Esophagus squamous epithelium (tissue), 5 donors: Measurements from ENCODE around the gene LYRM1. TPM values are rescaled to one million over a fixed set of nuclear protein-coding genes. Genes with fewer than 3 reads are reported as not detected.

ENCODE experiments used
- DNase-seq: peaks from one replicate; lab custom pipeline; 2025; lab: John Stamatoyannopoulos, UW
- H3K27ac ChIP-seq, 4 donors: fragments of 200-600 bp; sonication (generic); one replicate each; pipeline ENCODE4 v1.5.1; 2016 to 2019; ENCODE audit warnings: mild to moderate bottlenecking in 1 of 4
- H3K27me3 ChIP-seq, 4 donors: fragments of 200-600 bp; sonication (generic); 1 replicate in 3 of 4; 2 replicates in 1 of 4; pipeline versions ENCODE4 v1.5.1 to v1.6.0; 2017 to 2021; ENCODE audit warnings: antibody characterized with exemption in 1 of 4
- H3K36me3 ChIP-seq, 3 donors: fragments of 200-600 bp; sonication (generic); one replicate each; pipeline ENCODE4 v1.5.1; 2016 to 2019
- H3K4me1 ChIP-seq, 3 donors: fragments of 200-600 bp; sonication (generic); one replicate each; pipeline ENCODE4 v1.5.1; 2017 to 2019
- H3K4me3 ChIP-seq, 4 donors: fragments of 200-600 bp; sonication (generic); 1 replicate in 3 of 4; 2 replicates in 1 of 4; pipeline ENCODE4 v1.5.1; 2016 to 2019; ENCODE audit warnings: mild to moderate bottlenecking in 2 of 4, moderate library complexity in 1 of 4
- H3K9me3 ChIP-seq, 3 donors: fragments of 200-600 bp; sonication (generic); one replicate each; pipeline ENCODE4 v1.5.1; 2016 to 2019
- POLR2A ChIP-seq, 4 donors: fragments of 450-650 bp; IDR thresholded peaks; one replicate each; pipeline ENCODE4 v1.6.1; 2017; ENCODE audit warnings: antibody characterized with exemption in 4 of 4, mild to moderate bottlenecking in 4 of 4, moderate library complexity in 3 of 4
- WGBS, 2 donors: methylation state at CpG; one replicate each; pipeline ENCODE4 v1.1.5; 2018; 5-methylcytosine and 5-hydroxymethylcytosine counted together
- intact Hi-C: fragments of 100-400 bp; cut with DNase I; formaldehyde crosslinking; loops from one replicate; pipeline ENCODE4 v1.15.0; 2022
- total RNA-seq, 4 donors: library from RNA; depleted of rRNA; stranded (reverse); fragments of >200 nt; gene quantifications; one replicate each; pipeline ENCODE4 v1.1.0, GENCODE V29; 2016
- TF ChIP-seq, protein P1 (sequence below), 6 experiments: fragments of 450-650 bp in 4 of 6; fragments of 200-600 bp in 2 of 6; sonication (generic) in 2 of 6; IDR thresholded peaks; one replicate each; pipeline ENCODE4 v1.5.1; 2016 to 2019; ENCODE audit warnings: antibody characterized with exemption in 6 of 6, mild to moderate bottlenecking in 4 of 6, moderate library complexity in 4 of 6
- donor health status: DM: yes; HTN: yes; CAD: no.

LYRM1 gene
- total RNA-seq, 4 donors from 2014 or later = 21.9 to 37.9 (median 34.3) TPM

DNA sequence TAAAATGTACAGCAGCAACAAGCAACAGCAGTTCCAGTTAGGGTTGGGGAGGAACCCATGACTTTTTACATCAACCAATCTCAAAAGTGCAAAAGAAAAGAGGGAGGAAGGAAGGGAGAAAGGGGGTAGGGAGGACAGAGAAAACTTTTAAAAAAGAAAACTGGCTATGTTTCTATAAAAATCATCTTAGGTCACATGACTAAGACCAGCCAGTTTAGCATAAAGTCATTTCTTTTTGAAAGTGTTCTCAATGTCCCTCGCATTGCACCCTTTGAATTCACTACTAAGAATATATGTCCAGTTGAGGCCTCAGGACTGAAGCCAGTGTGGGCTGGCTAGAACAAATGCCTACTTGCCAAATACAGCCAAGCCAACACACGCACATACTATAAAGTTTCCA is 29.3 kb upstream of the LYRM1 start:
- H3K9me3 ChIP-seq = no peaks in the 10 kb centered on the region
- 35 to 79% methylated on average over 2 of the region's 2 CpGs for WGBS, 2 donors
- peak overlapping the region in 3 of 4 donors; percentile 49 to 72 (median 68) for H3K27ac ChIP-seq
- no peak for TF ChIP-seq POLR2A (IDR thresholded peaks at IDR 0.05)
- TF ChIP-seq, protein P1, sequence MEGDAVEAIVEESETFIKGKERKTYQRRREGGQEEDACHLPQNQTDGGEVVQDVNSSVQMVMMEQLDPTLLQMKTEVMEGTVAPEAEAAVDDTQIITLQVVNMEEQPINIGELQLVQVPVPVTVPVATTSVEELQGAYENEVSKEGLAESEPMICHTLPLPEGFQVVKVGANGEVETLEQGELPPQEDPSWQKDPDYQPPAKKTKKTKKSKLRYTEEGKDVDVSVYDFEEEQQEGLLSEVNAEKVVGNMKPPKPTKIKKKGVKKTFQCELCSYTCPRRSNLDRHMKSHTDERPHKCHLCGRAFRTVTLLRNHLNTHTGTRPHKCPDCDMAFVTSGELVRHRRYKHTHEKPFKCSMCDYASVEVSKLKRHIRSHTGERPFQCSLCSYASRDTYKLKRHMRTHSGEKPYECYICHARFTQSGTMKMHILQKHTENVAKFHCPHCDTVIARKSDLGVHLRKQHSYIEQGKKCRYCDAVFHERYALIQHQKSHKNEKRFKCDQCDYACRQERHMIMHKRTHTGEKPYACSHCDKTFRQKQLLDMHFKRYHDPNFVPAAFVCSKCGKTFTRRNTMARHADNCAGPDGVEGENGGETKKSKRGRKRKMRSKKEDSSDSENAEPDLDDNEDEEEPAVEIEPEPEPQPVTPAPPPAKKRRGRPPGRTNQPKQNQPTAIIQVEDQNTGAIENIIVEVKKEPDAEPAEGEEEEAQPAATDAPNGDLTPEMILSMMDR (IDR thresholded peaks at IDR 0.05) = no peak
- no peaks in the 10 kb centered on the region for H3K36me3 ChIP-seq
- no peak for DNase-seq
- H3K4me1 ChIP-seq = peaks cover 31 to 96% (median 69%) of the 10 kb centered on the region in 3 donors
- H3K27me3 ChIP-seq = no peaks in the 10 kb centered on the region
- intact Hi-C loops = no loop called here
- no peak overlapping the region for H3K4me3 ChIP-seq

DNA sequence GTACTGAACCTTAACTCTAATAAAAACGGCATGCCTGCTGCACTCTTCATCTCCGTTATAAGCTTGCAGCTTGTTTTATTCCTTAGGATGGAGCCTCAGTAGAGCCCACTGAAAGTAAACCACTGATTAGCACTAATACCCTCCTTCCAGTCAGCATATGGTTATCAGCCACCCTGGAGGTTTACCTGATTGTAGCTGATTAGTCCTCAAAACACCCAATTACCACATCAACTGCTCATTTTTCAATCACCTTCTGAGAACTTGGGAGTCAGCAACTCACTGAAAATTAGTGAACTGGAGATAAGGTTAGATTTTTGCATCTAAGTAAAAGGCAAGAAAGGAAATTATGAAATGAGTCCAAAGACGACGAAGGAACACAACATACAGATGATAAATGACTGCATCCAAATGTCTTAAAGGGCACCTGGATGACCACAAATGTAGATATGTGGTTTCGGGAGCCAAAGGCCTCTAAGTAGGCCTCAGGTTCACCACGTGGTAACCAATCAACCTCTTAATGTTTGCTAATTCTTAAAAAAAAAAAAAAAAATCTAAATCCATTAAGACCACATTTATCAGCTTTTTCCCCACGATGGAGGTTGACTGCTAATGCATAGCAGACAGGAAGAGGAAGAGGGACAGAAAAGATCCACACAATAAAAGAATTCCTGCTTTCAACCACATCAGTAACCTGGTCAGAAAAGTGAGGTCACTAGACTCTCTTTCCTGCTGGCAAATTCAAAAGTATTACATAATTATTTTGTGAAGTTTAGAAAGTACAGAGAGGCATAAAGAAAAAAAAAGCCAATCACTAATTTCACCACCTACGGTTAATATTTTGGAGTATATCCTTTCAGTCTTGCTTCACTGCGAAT is 28.4 kb upstream of the LYRM1 start:
- peaks cover 22 to 87% (median 60%) of the 10 kb centered on the region in 3 donors for H3K4me1 ChIP-seq
- H3K4me3 ChIP-seq = no peak overlapping the region
- intact Hi-C loops = no loop called here

DNA sequence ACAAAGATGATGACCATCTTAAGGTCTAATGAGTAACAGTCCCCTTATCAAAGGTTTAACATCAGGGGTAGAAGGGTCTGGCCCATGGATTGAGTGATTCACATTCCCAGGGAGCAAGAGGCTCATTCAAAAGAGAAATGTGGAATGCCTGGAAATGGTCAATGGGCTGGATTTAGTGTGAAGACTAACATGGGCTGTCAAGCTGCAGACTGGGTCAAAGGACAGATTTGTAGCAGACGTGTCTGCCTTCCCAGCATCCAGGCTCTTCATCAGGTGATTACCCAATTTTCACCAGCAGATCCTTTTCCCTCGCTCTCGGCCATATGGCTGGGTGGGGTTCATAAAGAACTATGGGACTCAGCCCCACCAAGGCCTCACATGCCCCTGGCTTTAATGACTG is 27.2 kb upstream of the LYRM1 start:
- Histone ChIP-seq H3K4me3 (no peak overlapping the region), H3K27ac (peak overlapping the region; percentile 38 to 64 (median 43)), H3K4me1 (peaks cover 18 to 84% (median 49%) of the 10 kb centered on the region in 3 donors), H3K9me3 (no peaks in the 10 kb centered on the region), H3K27me3 (no peaks in the 10 kb centered on the region), H3K36me3 (no peaks in the 10 kb centered on the region)
- no peak for DNase-seq
- intact Hi-C loops = no loop called here
- TF ChIP-seq, protein P1 (IDR thresholded peaks at IDR 0.05) = no peak
- WGBS, 2 donors = 75 to 85% methylated on average over 3 of the region's 3 CpGs

More for the DNA sequence above, 28.4 kb upstream of the LYRM1 start:
- Histone ChIP-seq H3K27me3 (no peaks in the 10 kb centered on the region), H3K27ac (peak overlapping the region in 3 of 4 donors; percentile 49 to 72 (median 68)), H3K36me3 (no peaks in the 10 kb centered on the region), H3K9me3 (no peaks in the 10 kb centered on the region)
- TF ChIP-seq POLR2A (IDR thresholded peaks at IDR 0.05) = no peak
- TF ChIP-seq, protein P1 (IDR thresholded peaks at IDR 0.05) = no peak
- WGBS, 2 donors = 69 to 75% methylated on average over 9 of the region's 9 CpGs
- DNase-seq = no peak

DNA sequence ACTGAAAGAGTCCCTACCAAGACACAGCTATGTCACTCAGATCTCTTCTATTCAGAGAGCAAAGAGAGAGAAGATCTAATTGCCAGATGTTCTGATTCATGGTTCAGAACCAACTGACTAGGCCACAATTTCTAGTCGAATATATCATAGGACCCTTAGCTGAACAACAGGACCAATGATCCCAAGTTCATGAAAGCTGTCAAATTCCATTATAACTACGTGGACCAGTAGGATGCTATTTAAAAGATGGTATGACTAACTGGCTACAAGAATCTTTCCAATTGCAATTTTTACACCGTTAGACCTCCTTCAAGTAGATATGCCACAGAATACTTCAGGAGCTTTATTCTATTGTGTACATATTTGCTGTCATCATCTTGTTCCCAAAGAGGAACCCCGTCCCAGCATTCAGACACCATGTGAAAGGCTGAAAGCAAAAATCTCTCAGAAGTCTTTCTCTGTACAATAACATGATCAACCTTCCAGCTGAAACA is 26.4 kb upstream of the LYRM1 start:
- Histone ChIP-seq H3K36me3 (no peaks in the 10 kb centered on the region), H3K27me3 (no peaks in the 10 kb centered on the region), H3K4me3 (no peak overlapping the region), H3K4me1 (peaks cover 10 to 84% (median 48%) of the 10 kb centered on the region in 3 donors), H3K9me3 (no peaks in the 10 kb centered on the region), H3K27ac (peak overlapping the region; percentile 38 to 64 (median 43))
- TF ChIP-seq, protein P1 (IDR thresholded peaks at IDR 0.05) = no peak
- no peak for TF ChIP-seq POLR2A (IDR thresholded peaks at IDR 0.05)
- no peak for DNase-seq
- WGBS, 2 donors = 26 to 51% methylated on average over 4 of the region's 4 CpGs
- intact Hi-C loops = no loop called here

DNA sequence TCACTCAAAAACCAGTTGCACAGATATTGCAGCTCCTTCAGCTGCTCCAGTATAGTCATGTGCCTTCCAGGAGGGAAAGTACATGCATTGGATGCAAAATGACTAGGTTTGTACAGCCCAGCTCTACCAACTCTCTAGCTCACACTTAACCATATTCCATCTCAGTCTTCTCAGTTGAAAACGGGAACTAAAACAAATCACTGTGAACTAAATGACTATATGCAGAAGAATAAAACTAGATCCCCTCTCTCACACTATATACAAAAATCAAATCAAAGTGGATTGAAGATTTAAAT is 25.3 kb upstream of the LYRM1 start:
- DNase-seq = no peak
- intact Hi-C loops = no loop called here
- Histone ChIP-seq H3K27me3 (no peaks in the 10 kb centered on the region), H3K4me1 (peaks cover 17 to 84% (median 48%) of the 10 kb centered on the region in 3 donors), H3K27ac (peak overlapping the region in 1 of 4 donors; percentile 64), H3K36me3 (no peaks in the 10 kb centered on the region), H3K9me3 (no peaks in the 10 kb centered on the region), H3K4me3 (no peak overlapping the region)
- no peak for TF ChIP-seq POLR2A (IDR thresholded peaks at IDR 0.05)
- TF ChIP-seq, protein P1 (IDR thresholded peaks at IDR 0.05) = no peak
- WGBS, 2 donors = 38 to 50% methylated on average over 1 of the region's 1 CpG
